Colonic mucosa (tissue), 4 donors: Measurements from ENCODE around the gene SERPINH1. TPM values are rescaled to one million over a fixed set of nuclear protein-coding genes. Genes with fewer than 3 reads are reported as not detected.
A peak's percentile ranks its signal among the peaks of the same experiment; 100 is the strongest.
"Not testable (repeated sequence)": the region's sequence is repeated elsewhere in the genome, so short reads cannot be mapped to it uniquely, and the experiment has no call there.

ENCODE experiments used
- DNase-seq: peaks from one replicate; pipeline ENCODE4 v3.0.0-alpha.2; 2020
- H3K27ac ChIP-seq: fragments of 200-600 bp; one replicate; pipeline ENCODE4 v1.8.0; 2021
- H3K27me3 ChIP-seq: fragments of 200-600 bp; one replicate; pipeline ENCODE4 v1.8.0; 2021
- H3K36me3 ChIP-seq: fragments of 200-600 bp; one replicate; pipeline ENCODE4 v1.8.0; 2021
- H3K4me1 ChIP-seq: fragments of 200-600 bp; one replicate; pipeline ENCODE4 v1.8.0; 2021; ENCODE audit warnings: mild to moderate bottlenecking
- H3K4me3 ChIP-seq: fragments of 200-600 bp; one replicate; pipeline ENCODE4 v1.8.0; 2021
- H3K9ac ChIP-seq, 2 donors: one replicate each; pipeline ENCODE4 v1.7.0; 2013; ENCODE audit warnings: control low read depth in 2 of 2, low read depth in 2 of 2, low read length in 2 of 2
- H3K9me3 ChIP-seq: fragments of 200-600 bp; one replicate; pipeline ENCODE4 v1.8.0; 2021
- CTCF ChIP-seq: fragments of 200-600 bp; IDR thresholded peaks from one replicate; pipeline ENCODE4 v1.8.0; 2022; ENCODE audit warnings: antibody characterized with exemption, mild to moderate bottlenecking
- intact Hi-C: fragments of 100-400 bp; cut with DNase I; formaldehyde crosslinking; loops from one replicate; pipeline ENCODE4 v1.14.1; 2022
- total RNA-seq, 2 donors: library from RNA; stranded (reverse); fragmentation: NEBNext Ultra II Directional in 1 of 2; extraction: Animal tissue kit (Norgen Biotek cat#: 25700) in 1 of 2; gene quantifications; one replicate each; pipeline ENCODE4 v1.2.1, GENCODE V29; 2021
- donor health status: healthy.
- donor health status: DM: no; HTN: no; CAD: no.
- donor health status: DM: no; HTN: no; CAD: no.

SERPINH1 gene
- total RNA-seq, 2 donors from 2014 or later = 66.3 to 136 TPM

- intact Hi-C loops = loop anchor here (5.0 kb wide), 1 partner anchor 35 kb away; no protein-coding TSS in a partner anchor
Observed at GRCh38 chr11:75582506-75582894, 20.4 kb downstream of the SERPINH1 start.

GRCh38 chr11:75582895-75583717, 21.1 kb downstream of the SERPINH1 start:
- peak overlapping the region; percentile 72 to 96 for H3K9ac ChIP-seq
- TF ChIP-seq CTCF = no peak
- no peaks in the 10 kb centered on the region for H3K9me3 ChIP-seq
- no peaks in the 10 kb centered on the region for H3K36me3 ChIP-seq
- no peaks in the 10 kb centered on the region for H3K4me1 ChIP-seq
- peak overlapping the region; percentile 39 for H3K27ac ChIP-seq
- peak overlapping the region; percentile 43 for H3K4me3 ChIP-seq
- DNase-seq = peak; percentile 44
- intact Hi-C loops = loop anchor here (5.0 kb wide), 1 partner anchor 36 kb away; no protein-coding TSS in a partner anchor
- H3K27me3 ChIP-seq = peaks cover 5% of the 10 kb centered on the region

More at GRCh38 chr11:75582506-75582894, 20.4 kb downstream of the SERPINH1 start:
- H3K9ac ChIP-seq = peak overlapping the region in 1 of 2 donors; percentile 72
- H3K27ac ChIP-seq = peak overlapping the region; percentile 39
- no peak overlapping the region for H3K4me3 ChIP-seq
- H3K9me3 ChIP-seq = no peaks in the 10 kb centered on the region
- no peaks in the 10 kb centered on the region for H3K4me1 ChIP-seq
- H3K36me3 ChIP-seq = no peaks in the 10 kb centered on the region
- no peak for TF ChIP-seq CTCF
- DNase-seq = no peak
- H3K27me3 ChIP-seq = peaks cover 5% of the 10 kb centered on the region

GRCh38 chr11:75583718-75584658, 21.9 kb downstream of the SERPINH1 start:
- peak overlapping the region; percentile 72 to 96 for H3K9ac ChIP-seq
- TF ChIP-seq CTCF = no peak
- intact Hi-C loops = loop anchor here (5.0 kb wide), 1 partner anchor 37 kb away; no protein-coding TSS in a partner anchor
- H3K27me3 ChIP-seq = peaks cover 5% of the 10 kb centered on the region
- H3K4me1 ChIP-seq = no peaks in the 10 kb centered on the region
- no peaks in the 10 kb centered on the region for H3K36me3 ChIP-seq
- H3K4me3 ChIP-seq = peak overlapping the region; percentile 43
- H3K9me3 ChIP-seq = no peaks in the 10 kb centered on the region
- peak overlapping the region; percentile 39 for H3K27ac ChIP-seq
- peak; percentile 41 for DNase-seq

GRCh38 chr11:75584659-75585292, 22.7 kb downstream of the SERPINH1 start:
- H3K27me3 ChIP-seq, DNase-seq, H3K36me3 ChIP-seq, H3K4me1 ChIP-seq, H3K9me3 ChIP-seq, H3K4me3 ChIP-seq: not testable (repeated sequence)
- peak overlapping the region; percentile 39 for H3K27ac ChIP-seq
- intact Hi-C loops = loop anchor here (5.0 kb wide), 1 partner anchor 37 kb away; no protein-coding TSS in a partner anchor
- peak overlapping the region; percentile 34 to 43 for H3K9ac ChIP-seq

- TF ChIP-seq CTCF = no peak
- intact Hi-C loops = no loop called here
Observed at GRCh38 chr11:75585293-75585670, 23.2 kb downstream of the SERPINH1 start.

More at GRCh38 chr11:75585293-75585670, 23.2 kb downstream of the SERPINH1 start:
- Histone ChIP-seq H3K36me3 (no peaks in the 10 kb centered on the region), H3K27me3 (peaks cover 5% of the 10 kb centered on the region), H3K27ac (no peak overlapping the region), H3K4me3 (no peak overlapping the region), H3K9ac (no peak overlapping the region), H3K9me3 (no peaks in the 10 kb centered on the region), H3K4me1 (no peaks in the 10 kb centered on the region)
- DNase-seq = no peak
